Measurements from ENCODE around the gene TBC1D20.

The TBC1D20 gene

GRCh38 chr20:418858-419365 lies 43.4 kb downstream of the TBC1D20 start:
- DNase-seq, result no peak

- no peak for DNase-seq
These were observed 44.5 kb downstream of the TBC1D20 start for GRCh38 chr20:417801-418342.

DNA sequence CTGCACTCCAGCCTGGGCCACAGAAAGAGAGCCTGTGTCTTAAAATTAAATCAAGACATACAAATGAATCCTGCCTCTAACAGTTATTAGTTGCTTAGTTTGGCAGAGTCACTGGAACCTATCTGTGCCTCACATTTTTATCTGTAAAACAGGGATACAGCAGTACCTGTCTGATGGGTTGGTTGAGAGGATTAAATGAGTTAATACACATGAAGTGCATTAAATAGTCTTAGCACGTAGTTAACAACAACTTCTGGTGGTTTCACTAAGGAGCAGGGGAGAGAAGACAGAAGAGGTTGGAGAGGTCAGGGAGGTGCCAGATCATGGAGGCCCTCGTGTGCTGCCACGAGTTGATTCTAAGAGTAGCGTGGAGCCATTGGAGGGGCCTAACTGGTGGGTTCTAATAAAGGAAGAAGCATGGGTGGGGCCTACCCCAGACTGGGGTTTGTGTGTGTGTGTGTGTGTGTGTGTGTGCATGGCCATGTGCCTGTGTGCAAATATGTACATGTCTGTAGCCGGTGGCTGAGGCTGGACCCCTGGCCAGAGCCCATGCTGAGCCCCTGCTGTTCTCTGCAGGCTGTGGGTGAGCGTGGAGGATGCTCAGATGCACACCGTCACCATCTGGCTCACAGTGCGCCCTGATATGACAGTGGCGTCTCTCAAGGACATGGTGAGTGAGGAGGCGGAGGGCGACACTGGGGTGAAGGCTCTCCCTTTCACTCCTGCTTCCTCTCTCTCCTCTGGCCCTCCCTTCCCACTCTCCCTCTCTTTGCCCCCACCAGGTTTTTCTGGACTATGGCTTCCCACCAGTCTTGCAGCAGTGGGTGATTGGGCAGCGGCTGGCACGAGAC lies 45.2 kb downstream of the TBC1D20 start:
- DNase-seq, result no peak

DNA sequence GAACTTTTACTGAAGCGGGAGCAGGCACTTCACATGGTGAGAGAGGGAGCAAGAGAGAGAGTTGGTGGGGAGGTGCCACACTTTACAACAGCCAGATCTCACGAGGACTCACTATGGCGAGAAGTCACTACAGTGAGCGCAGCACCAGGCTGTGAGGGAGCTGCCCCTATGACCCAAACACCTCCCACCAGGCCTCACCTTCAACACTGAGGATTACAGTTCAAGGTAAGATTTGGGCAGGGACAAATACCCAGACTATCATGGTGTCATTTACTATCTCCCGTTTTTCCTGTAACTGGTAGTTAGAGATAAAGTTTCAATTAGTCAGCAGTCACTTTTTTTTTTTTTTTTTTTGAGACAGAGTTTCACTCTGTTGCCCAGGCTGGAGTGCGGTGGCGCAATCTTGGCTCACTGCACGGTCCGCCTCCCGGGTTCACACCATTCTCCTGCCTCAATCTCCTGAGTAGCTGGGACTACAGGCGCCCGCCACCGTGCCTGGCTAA lies 46.5 kb downstream of the TBC1D20 start:
- DNase-seq, result no peak

DNA sequence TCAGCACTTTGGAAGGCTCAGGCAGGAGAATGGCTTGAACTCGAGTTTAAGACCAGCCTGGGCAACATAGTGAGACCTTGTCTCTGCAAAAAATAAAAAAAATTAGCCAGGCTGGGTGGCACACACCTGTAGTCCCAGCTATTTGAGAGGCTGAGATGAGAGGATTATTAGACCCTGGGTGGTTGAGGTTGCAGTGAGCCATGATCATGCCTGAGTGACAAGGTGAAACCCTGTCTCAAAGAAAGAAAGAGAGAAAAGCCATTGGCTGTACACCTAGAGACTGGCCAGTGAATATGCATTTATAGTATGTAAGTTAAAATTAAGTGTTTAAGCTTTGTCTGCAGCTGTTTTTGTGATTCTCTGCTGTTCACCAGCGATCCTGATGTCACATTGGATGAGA lies 48.2 kb downstream of the TBC1D20 start:
- DNase-seq, result no peak

- no peak for DNase-seq
These were observed 50.3 kb downstream of the TBC1D20 start for GRCh38 chr20:412081-412480.

DNA sequence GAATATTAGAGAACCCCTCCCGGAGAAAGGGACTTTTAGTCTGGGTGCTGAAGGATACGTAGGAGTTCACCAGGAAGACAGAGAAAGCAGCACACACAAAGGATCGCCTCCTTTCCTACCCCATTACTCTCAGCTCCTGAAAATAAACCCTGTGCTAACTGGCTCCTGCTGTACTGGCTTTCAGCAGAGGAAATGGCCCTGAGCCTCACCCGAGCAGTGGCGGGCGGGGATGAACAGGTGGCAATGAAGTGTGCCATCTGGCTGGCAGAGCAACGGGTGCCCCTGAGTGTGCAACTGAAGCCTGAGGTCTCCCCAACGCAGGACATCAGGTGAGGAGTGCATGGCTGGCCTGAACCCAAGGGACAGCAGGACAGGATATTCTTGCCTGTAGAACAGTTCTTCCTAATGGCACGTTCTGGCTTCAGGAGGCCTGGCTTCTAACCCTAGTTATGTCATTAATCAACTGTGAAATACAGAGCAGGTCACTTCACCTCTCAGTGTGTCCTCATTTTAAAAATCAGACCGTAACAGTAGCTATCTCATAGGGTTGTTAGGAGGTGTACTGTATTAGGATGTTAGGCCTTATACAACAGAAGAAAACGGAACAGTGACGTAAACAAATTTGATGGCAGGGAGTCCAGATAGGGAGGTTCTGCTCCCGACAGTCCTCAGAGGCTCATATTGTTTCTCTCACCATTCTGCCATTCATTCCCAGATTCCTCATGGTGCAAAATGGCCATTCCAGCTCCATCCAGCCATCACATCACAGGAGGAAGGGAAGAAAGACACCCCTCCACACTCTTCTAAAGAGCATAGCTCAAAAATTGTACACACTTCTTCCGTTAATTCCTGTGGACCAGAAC lies 52.4 kb downstream of the TBC1D20 start:
- no peak for DNase-seq

- DNase-seq, result no peak
These were observed 53.3 kb downstream of the TBC1D20 start for GRCh38 chr20:408843-409696.

DNA sequence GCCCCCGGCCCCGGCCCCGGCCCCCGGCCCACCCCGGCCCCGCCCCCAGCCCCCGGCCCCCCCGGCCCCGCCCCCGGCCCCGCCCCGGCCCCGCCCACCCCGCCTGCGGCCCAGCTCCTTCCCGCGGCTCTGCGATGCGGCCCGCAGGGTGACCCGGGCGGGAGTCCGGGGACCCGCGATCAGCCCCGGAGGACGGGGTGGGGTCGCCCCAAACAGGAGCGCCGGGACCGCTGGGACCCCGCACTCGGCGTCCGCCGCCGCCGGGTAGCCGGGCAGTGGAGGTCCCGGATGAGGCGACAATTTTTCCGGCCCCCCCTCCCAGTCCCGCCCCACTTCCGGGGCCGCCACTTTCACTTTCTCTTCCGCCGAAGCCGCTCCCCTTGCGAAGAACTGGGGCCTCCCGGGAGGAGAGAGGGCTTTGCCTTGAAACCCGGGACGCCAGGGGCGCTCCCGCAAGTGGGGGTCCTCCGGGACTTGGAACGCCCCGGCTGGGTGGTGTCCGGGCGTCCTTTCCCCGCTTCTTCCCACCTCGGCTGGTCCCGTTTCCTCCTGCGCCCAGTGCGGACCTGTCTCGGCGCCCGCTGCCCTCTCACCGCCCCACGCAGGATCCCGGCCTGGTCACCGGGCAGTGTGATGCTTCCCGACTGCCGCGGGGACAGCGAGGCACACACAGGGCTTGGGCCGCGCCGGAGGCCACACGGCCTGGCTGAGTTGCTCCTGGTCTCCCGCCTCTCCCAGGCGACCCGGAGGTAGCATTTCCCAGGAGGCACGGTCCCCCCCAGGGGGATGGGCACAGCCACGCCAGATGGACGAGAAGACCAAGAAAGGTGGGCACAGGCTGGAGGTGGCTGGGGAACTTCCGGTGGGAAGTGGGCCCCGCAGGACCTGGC lies 54.1 kb downstream of the TBC1D20 start, which contains the start of gene RBCK1:
Gene RBCK1 (plus strand): TSS at position 347 of the 890 bp plus-strand sequence. CDS start 459 bp downstream, at position 806.
- no peak for DNase-seq

GRCh38 chr20:407133-407952 lies 55.0 kb downstream of the TBC1D20 start:
- DNase-seq, result peak; percentile 23

DNA sequence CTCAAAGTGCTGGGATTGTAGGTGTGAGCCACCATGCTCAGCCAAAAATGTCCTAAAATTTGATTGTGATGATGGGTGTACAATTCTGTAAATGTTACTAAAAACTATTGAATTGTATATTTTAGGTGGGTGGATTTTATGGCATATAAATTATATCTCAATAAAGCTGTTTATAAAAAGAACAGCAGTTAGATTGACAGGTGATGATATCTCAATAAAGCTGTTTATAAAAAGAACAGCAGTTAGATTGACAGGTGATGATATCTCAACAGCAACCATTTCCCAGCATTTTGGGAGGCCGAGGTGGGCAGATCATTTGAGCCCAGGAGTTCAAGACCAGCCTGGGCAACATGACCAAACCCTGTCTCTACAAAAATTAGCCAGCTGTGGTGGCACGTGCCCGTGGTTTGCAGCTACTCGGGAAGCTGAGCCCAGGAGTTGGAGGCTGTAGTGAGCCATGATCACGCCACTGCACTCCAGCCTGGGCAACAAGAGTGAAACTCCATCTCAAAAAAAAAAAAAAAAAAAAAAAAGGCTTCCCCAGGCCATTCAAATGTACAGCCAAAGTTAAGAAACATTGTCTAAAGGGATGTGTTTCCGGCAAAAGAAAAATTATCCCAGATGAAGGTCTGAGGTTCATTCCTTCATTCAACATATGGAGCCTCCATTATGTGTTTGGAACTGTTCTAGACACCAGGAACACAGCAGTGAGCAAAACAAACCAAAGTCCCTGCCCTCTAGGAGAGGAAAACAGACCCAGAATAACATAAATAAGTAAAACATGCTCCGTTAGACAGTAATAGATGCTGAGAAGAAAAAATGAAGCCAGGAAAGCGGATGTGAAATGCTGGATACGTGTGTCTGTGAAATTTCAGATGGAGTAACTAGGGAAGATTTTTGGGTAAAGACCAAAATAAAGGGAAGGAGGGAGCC lies 55.9 kb downstream of the TBC1D20 start:
- DNase-seq, result no peak

DNA sequence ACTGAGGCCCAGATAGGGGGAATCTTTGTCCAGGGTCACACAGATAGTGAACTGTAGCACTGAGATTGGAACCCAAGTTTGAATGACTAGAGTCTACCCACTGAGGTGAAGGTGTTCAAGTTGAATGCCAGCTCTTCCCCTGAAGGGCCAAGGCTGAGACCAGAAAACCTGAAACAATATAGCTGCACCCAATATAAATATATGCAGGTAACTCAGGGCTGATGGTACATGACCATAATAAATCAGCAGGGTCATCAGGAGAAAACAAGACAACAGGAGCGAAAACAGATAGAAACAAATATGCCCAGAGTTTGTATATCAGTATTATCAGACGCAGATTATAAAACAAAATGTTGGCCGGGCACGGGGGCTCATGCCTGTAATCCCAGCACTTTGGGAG lies 58.2 kb downstream of the TBC1D20 start:
- DNase-seq, result no peak

GRCh38 chr20:403582-403957 lies 58.8 kb downstream of the TBC1D20 start:
- no peak for DNase-seq

- DNase-seq, result no peak
These were observed 59.3 kb downstream of the TBC1D20 start for GRCh38 chr20:402898-403581.

DNA sequence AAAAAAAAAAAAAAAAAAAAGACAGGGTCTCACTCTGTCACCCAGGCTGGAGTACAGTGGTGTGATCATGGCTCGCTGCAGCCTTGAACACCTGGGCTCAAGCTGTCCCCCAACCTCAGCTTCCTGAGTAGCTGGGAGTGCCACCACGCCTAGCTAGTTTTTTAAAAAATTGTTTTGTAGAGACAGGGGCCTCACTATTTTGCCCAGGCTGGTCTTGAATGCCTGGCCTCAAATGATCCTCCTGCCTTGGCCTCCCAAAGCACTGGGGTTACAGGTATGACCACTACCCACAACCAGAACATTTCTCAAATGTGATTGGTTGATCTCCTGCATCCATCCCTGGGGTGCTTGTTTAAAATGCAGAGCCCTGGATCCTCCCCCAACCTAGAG lies 59.8 kb downstream of the TBC1D20 start:
- no peak for DNase-seq

- DNase-seq, result no peak
These were observed 60.4 kb downstream of the TBC1D20 start for GRCh38 chr20:401682-402495.

- no peak for DNase-seq
These were observed 61.7 kb downstream of the TBC1D20 start for GRCh38 chr20:400454-401275.

All from NCI-H187 treated with DMSO at 0.1 percent for 48 hours (cell line).